ENCODE results near the gene TIRAP.
"Not testable (repeated sequence)": the region's sequence is repeated elsewhere in the genome, so short reads cannot be mapped to it uniquely, and the experiment has no call there.

The TIRAP gene

GRCh38 chr11:126288237-126288636 lies 5.3 kb downstream of the TIRAP start:
- no peak for DNase-seq (ENCODE audit: low spot score)

GRCh38 chr11:126290887-126291286 lies 8.0 kb downstream of the TIRAP start:
- DNase-seq (ENCODE audit: low spot score) = no peak

- DNase-seq (ENCODE audit: low spot score) = no peak
These were observed 10.8 kb downstream of the TIRAP start for GRCh38 chr11:126293726-126294125.

- no peak for DNase-seq (ENCODE audit: low spot score)
These were observed 14.1 kb downstream of the TIRAP start for GRCh38 chr11:126297004-126297403.

GRCh38 chr11:126303623-126304456 lies 20.9 kb downstream of the TIRAP start, which contains the start of gene DCPS:
DCPS (plus strand) TSS chr11:126304060; CDS start chr11:126304081, 21 bp downstream.
- peak; percentile 100 for DNase-seq (ENCODE audit: low spot score)

- no peak for DNase-seq (ENCODE audit: low spot score)
These were observed 21.7 kb downstream of the TIRAP start for GRCh38 chr11:126304457-126305075.

GRCh38 chr11:126305699-126306098 lies 22.8 kb downstream of the TIRAP start:
- no peak for DNase-seq (ENCODE audit: low spot score)

- no peak for DNase-seq (ENCODE audit: low spot score)
These were observed 24.8 kb downstream of the TIRAP start for GRCh38 chr11:126307706-126308105.

- no peak for DNase-seq (ENCODE audit: low spot score)
These were observed 25.4 kb downstream of the TIRAP start for GRCh38 chr11:126308271-126308671.

- DNase-seq (ENCODE audit: low spot score) = not testable (repeated sequence)
These were observed 25.9 kb downstream of the TIRAP start for GRCh38 chr11:126308771-126309170.

GRCh38 chr11:126310200-126310991 lies 27.5 kb downstream of the TIRAP start:
- DNase-seq (ENCODE audit: low spot score) = peak; percentile 81

GRCh38 chr11:126310992-126311310 lies 28.1 kb downstream of the TIRAP start:
- DNase-seq (ENCODE audit: low spot score) = no peak

GRCh38 chr11:126311401-126312291 lies 28.8 kb downstream of the TIRAP start:
- DNase-seq (ENCODE audit: low spot score) = no peak

- no peak for DNase-seq (ENCODE audit: low spot score)
These were observed 30.1 kb downstream of the TIRAP start for GRCh38 chr11:126312961-126313360.

- no peak for DNase-seq (ENCODE audit: low spot score)
These were observed 30.9 kb downstream of the TIRAP start for GRCh38 chr11:126313826-126314225.

GRCh38 chr11:126317432-126317755 lies 34.5 kb downstream of the TIRAP start:
- no peak for DNase-seq (ENCODE audit: low spot score)

- peak; percentile 83 for DNase-seq (ENCODE audit: low spot score)
These were observed 35.1 kb downstream of the TIRAP start for GRCh38 chr11:126317756-126318573.

GRCh38 chr11:126318574-126319373 lies 35.9 kb downstream of the TIRAP start:
- DNase-seq (ENCODE audit: low spot score) = peak; percentile 87

GRCh38 chr11:126319374-126319740 lies 36.5 kb downstream of the TIRAP start:
- DNase-seq (ENCODE audit: low spot score) = no peak

GRCh38 chr11:126322996-126323395 lies 40.1 kb downstream of the TIRAP start:
- DNase-seq (ENCODE audit: low spot score) = no peak

Data from AG20443 (cell line).